ENCODE measurements around the gene SPPL3.

Gene SPPL3

DNA sequence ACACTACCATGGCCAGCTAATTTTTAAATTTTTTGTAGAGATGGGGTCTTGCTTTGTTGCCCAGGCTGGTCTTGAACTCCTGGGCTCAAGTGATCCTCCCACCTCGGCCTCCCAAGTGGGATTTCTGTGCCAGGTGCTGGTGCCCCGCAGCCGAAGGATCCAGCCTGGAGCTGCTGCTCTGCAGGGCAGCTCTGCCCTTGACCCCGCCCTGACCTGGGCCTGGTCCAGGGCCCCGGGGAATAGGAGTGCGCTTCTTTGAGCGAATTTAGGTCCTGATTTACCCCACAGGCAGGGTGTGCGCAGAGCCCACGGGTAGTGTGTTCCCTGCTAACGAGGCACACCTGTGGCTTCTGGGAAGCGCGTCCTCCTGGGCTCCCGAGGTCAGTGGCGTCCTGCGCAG lies 163.3 kb downstream of the SPPL3 start:
- H3K27ac ChIP-seq, result no peak overlapping the region
- TF ChIP-seq CTCF (conservative IDR thresholded peaks at IDR 0.05), result no peak
- no peak for TF ChIP-seq ZFX (IDR thresholded peaks at IDR 0.05)

DNA sequence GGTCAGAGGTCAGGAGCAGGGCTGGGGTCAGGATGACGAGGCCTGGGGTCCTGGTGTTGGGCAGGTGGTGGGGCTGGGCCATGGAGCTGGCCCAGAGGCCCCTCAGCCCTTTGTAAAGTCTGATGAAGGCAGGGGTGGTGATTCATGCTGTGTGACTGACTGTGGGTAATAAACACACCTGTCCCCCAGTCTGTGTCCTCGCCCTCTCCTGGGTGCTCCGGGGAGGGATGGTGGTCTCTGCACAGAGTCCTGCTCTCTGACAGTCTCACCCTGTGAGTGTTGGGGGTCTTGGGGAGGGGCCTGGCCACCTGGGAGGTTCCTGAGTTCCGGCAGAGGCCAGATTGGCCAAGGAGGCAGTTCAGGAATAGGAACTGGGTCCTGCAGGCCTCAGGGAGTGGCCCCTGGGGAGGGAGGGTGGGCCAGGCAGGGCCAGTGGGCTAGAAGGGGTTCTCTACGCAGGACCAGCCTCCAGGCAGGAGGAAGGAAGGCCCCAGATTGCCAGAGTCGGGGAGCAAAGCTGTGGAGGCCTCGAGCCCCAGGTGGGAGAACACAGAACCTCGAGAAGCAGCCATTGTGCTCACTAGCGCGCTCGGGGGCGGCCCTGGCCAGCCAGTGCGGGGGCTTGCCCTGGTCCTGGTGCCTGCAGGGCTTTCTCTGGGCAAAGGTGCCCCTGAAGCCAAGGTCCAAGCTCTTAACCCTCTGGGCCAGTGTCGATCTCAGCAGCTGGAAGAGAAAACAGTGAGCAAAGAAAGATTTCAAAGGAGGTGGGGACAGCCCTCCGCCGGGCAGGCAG lies 164.1 kb downstream of the SPPL3 start:
- TF ChIP-seq ZFX (IDR thresholded peaks at IDR 0.05) (no peak), CTCF (conservative IDR thresholded peaks at IDR 0.05) (no peak)
- no peak overlapping the region for H3K27ac ChIP-seq

GRCh38 chr12:120739031-120739762 lies 165.0 kb downstream of the SPPL3 start:
- TF ChIP-seq ZFX (IDR thresholded peaks at IDR 0.05), result no peak
- TF ChIP-seq CTCF (conservative IDR thresholded peaks at IDR 0.05), result no peak

GRCh38 chr12:120738252-120739030 lies 165.7 kb downstream of the SPPL3 start:
- TF ChIP-seq CTCF (conservative IDR thresholded peaks at IDR 0.05), result no peak
- no peak for TF ChIP-seq ZFX (IDR thresholded peaks at IDR 0.05)
- H3K27ac ChIP-seq, result no peak overlapping the region

More at GRCh38 chr12:120739031-120739762, 165.0 kb downstream of the SPPL3 start:
- no peak overlapping the region for H3K27ac ChIP-seq

- TF ChIP-seq CTCF (conservative IDR thresholded peaks at IDR 0.05), result no peak
- TF ChIP-seq ZFX (IDR thresholded peaks at IDR 0.05), result no peak
These were observed 166.5 kb downstream of the SPPL3 start for GRCh38 chr12:120737557-120738251.

GRCh38 chr12:120736404-120737331 lies 167.5 kb downstream of the SPPL3 start:
- TF ChIP-seq CTCF (conservative IDR thresholded peaks at IDR 0.05) (no peak), ZFX (IDR thresholded peaks at IDR 0.05) (no peak)
- no peak overlapping the region for H3K27ac ChIP-seq

More at GRCh38 chr12:120737557-120738251, 166.5 kb downstream of the SPPL3 start:
- H3K27ac ChIP-seq, result no peak overlapping the region

Data from C4-2B (cell line).